Liver (tissue), 3 donors: Measurements from ENCODE around the gene ATAD3A.

Experiments used
- ATF3 ChIP-seq: IDR thresholded peaks from 2 replicates; pipeline ENCODE4 v1.6.1; 2016; ENCODE audit warnings: antibody characterized with exemption
- CTCF ChIP-seq: fragments of 150-350 bp; IDR thresholded peaks from 2 replicates; pipeline ENCODE4 v1.5.1; 2017; ENCODE audit warnings: improper control_type of control experiment, low read depth, low read length; ENCODE audit not compliant: missing input control
- EGR1 ChIP-seq, 2 donors: IDR thresholded peaks; 2 replicates each; pipeline ENCODE4 v1.6.1; 2016 to 2018; ENCODE audit warnings: antibody characterized with exemption in 2 of 2, low read depth in 2 of 2
- FOXA1 ChIP-seq: IDR thresholded peaks from 2 replicates; pipeline ENCODE4 v1.6.1; 2016; ENCODE audit warnings: antibody characterized with exemption
- GABPA ChIP-seq, 2 donors: IDR thresholded peaks in 1 of 2; conservative IDR thresholded peaks in 1 of 2; 2 replicates each; pipeline ENCODE4 v1.6.1; 2016; ENCODE audit warnings: antibody characterized with exemption in 2 of 2, mild to moderate bottlenecking in 1 of 2, moderate library complexity in 1 of 2
- HNF4A ChIP-seq, 2 donors: conservative IDR thresholded peaks; 2 replicates each; pipeline ENCODE4 v1.6.1; 2016; ENCODE audit warnings: antibody characterized with exemption in 2 of 2, mild to moderate bottlenecking in 2 of 2
- JUND ChIP-seq, 2 donors: IDR thresholded peaks; 2 replicates each; pipeline ENCODE4 v1.6.1; 2016; ENCODE audit warnings: antibody characterized with exemption in 2 of 2
- MAX ChIP-seq: IDR thresholded peaks from 2 replicates; pipeline ENCODE4 v1.6.1; 2016; ENCODE audit warnings: antibody characterized with exemption
- NR2F2 ChIP-seq: IDR thresholded peaks from 2 replicates; pipeline ENCODE4 v1.6.1; 2016; ENCODE audit warnings: antibody characterized with exemption
- RAD21 ChIP-seq, 2 donors: IDR thresholded peaks; 2 replicates each; pipeline ENCODE4 v1.6.1; 2016; ENCODE audit warnings: antibody characterized with exemption in 2 of 2, mild to moderate bottlenecking in 2 of 2
- REST ChIP-seq: IDR thresholded peaks from 2 replicates; pipeline ENCODE4 v1.6.1; 2016; ENCODE audit warnings: antibody characterized with exemption, mild to moderate bottlenecking
- TAF1 ChIP-seq: conservative IDR thresholded peaks from 2 replicates; pipeline ENCODE4 v1.6.1; 2016; ENCODE audit warnings: antibody characterized with exemption, mild to moderate bottlenecking
- YY1 ChIP-seq: IDR thresholded peaks from 2 replicates; pipeline ENCODE4 v1.6.1; 2016; ENCODE audit warnings: antibody characterized with exemption, mild to moderate bottlenecking
- ZBTB33 ChIP-seq: IDR thresholded peaks from 2 replicates; pipeline ENCODE4 v1.6.1; 2016; ENCODE audit warnings: antibody characterized with exemption
- donor health status: healthy.
- donor health status: healthy.

GRCh38 chr1:1577367-1578011, 65.5 kb downstream of the ATAD3A start:
- TF ChIP-seq EGR1 (IDR thresholded peaks at IDR 0.05; ENCODE audit: low read depth in 2 of 2) (no peak), ATF3 (no peak), ZBTB33 (no peak), RAD21 (IDR thresholded peaks at IDR 0.05) (no peak), CTCF (no peak), YY1 (no peak), JUND (IDR thresholded peaks at IDR 0.05) (no peak), GABPA (IDR thresholded peaks at IDR 0.05 in 1 of 2, conservative IDR thresholded peaks at IDR 0.05 in 1 of 2) (no peak), HNF4A (conservative IDR thresholded peaks at IDR 0.05) (no peak), TAF1 (no peak), REST (no peak), NR2F2 (no peak), FOXA1 (no peak), MAX (no peak)
